ENCODE data around the gene TXNDC12.

DNA sequence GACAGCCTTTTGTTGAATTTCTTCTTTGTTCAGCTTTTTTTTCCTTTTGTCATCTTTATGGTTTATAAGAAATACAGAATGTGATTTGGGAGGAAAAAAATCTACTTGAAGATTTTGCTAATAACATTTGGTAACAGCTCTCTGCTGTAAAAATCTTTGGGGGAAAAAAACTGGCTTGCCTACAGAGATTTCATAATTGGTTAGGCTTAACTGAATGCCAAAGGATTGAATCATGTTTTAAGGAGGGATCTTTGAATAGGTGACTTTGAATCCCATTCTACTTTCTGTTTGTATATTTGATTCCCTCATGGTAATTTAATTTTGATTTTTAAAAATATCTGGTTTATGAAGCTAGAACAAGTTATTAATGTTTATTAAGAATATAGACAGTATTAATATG is 4.3 kb upstream of the TXNDC12 start:
- no peak for TF ChIP-seq EZH2 (IDR thresholded peaks at IDR 0.05; ENCODE audit: borderline replicate concordance)
- TF ChIP-seq, protein P1, sequence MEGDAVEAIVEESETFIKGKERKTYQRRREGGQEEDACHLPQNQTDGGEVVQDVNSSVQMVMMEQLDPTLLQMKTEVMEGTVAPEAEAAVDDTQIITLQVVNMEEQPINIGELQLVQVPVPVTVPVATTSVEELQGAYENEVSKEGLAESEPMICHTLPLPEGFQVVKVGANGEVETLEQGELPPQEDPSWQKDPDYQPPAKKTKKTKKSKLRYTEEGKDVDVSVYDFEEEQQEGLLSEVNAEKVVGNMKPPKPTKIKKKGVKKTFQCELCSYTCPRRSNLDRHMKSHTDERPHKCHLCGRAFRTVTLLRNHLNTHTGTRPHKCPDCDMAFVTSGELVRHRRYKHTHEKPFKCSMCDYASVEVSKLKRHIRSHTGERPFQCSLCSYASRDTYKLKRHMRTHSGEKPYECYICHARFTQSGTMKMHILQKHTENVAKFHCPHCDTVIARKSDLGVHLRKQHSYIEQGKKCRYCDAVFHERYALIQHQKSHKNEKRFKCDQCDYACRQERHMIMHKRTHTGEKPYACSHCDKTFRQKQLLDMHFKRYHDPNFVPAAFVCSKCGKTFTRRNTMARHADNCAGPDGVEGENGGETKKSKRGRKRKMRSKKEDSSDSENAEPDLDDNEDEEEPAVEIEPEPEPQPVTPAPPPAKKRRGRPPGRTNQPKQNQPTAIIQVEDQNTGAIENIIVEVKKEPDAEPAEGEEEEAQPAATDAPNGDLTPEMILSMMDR (IDR thresholded peaks at IDR 0.05; ENCODE audit: poor library complexity): no peak
